PFSK-1 (cell line): ENCODE results near the gene KIT.

ENCODE experiments used
- FOXP2 ChIP-seq: optimal IDR thresholded peaks from 2 replicates; pipeline ENCODE3; 2011; ENCODE audit warnings: borderline replicate concordance, control low read depth, inconsistent platforms; ENCODE audit not compliant: insufficient read depth; ENCODE audit errors: extremely low read length, extremely low read depth
- POLR2AphosphoS5 ChIP-seq: IDR thresholded peaks from 2 replicates; pipeline ENCODE4 v1.6.1; 2012; ENCODE audit warnings: low read depth, mild to moderate bottlenecking, control low read depth, low read length, moderate library complexity
- REST ChIP-seq, 2 experiments: IDR thresholded peaks; 2 replicates each; pipeline versions ENCODE4 v1.6.1 to v1.8.0; 2011 to 2012; ENCODE audit warnings: low read depth in 2 of 2, low read length in 2 of 2, control low read depth in 1 of 2, inconsistent platforms in 1 of 2, mild to moderate bottlenecking in 1 of 2, moderate library complexity in 1 of 2; ENCODE audit not compliant: insufficient read depth in 1 of 2
- SIN3A ChIP-seq: IDR thresholded peaks from 2 replicates; pipeline ENCODE4 v1.6.1; 2012; ENCODE audit warnings: mild to moderate bottlenecking, low read length, moderate library complexity, borderline replicate concordance; ENCODE audit not compliant: insufficient read depth
- TAF1 ChIP-seq: IDR thresholded peaks from 2 replicates; pipeline ENCODE4 v1.6.1; 2012; ENCODE audit warnings: low read length, control low read depth, borderline replicate concordance; ENCODE audit not compliant: insufficient read depth

KIT gene

GRCh38 chr4:54626113-54626512 is 31.6 kb upstream of the KIT start:
- TF ChIP-seq TAF1 (no peak), REST (IDR thresholded peaks at IDR 0.05; ENCODE audit: insufficient read depth in 1 of 2, low read depth in 2 of 2, low read length in 2 of 2) (no peak), SIN3A (no peak), POLR2AphosphoS5 (no peak), FOXP2 (no peak)

GRCh38 chr4:54632537-54632936 is 25.2 kb upstream of the KIT start:
- TF ChIP-seq FOXP2 = no peak
- TF ChIP-seq TAF1 = no peak
- no peak for TF ChIP-seq REST (IDR thresholded peaks at IDR 0.05; ENCODE audit: insufficient read depth in 1 of 2, low read depth in 2 of 2, low read length in 2 of 2)
- no peak for TF ChIP-seq SIN3A
- no peak for TF ChIP-seq POLR2AphosphoS5

GRCh38 chr4:54635318-54635717 is 22.4 kb upstream of the KIT start:
- TF ChIP-seq REST (IDR thresholded peaks at IDR 0.05; ENCODE audit: insufficient read depth in 1 of 2, low read depth in 2 of 2, low read length in 2 of 2) (no peak), SIN3A (no peak), POLR2AphosphoS5 (no peak), FOXP2 (no peak), TAF1 (no peak)

GRCh38 chr4:54637325-54637724 is 20.4 kb upstream of the KIT start:
- TF ChIP-seq POLR2AphosphoS5 (no peak), FOXP2 (no peak), TAF1 (no peak), REST (IDR thresholded peaks at IDR 0.05; ENCODE audit: insufficient read depth in 1 of 2, low read depth in 2 of 2, low read length in 2 of 2) (no peak)

GRCh38 chr4:54643172-54643571 is 14.6 kb upstream of the KIT start:
- no peak for TF ChIP-seq POLR2AphosphoS5
- no peak for TF ChIP-seq TAF1
- no peak for TF ChIP-seq SIN3A
- TF ChIP-seq REST (IDR thresholded peaks at IDR 0.05; ENCODE audit: insufficient read depth in 1 of 2, low read depth in 2 of 2, low read length in 2 of 2) = no peak
- no peak for TF ChIP-seq FOXP2
